Measurements from ENCODE around the gene NHLRC1.

GRCh38 chr6:18072841-18073240 lies 49.6 kb downstream of the NHLRC1 start:
- TF ChIP-seq TAF1 (IDR thresholded peaks at IDR 0.05; ENCODE audit: borderline replicate concordance, low read depth, low read length): no peak
- TF ChIP-seq EP300 (IDR thresholded peaks at IDR 0.05; ENCODE audit: borderline replicate concordance in 1 of 2, low read depth in 1 of 2, low read length in 1 of 2): no peak
- no peak for TF ChIP-seq MAX (IDR thresholded peaks at IDR 0.05; ENCODE audit: low read depth)
- TF ChIP-seq YY1 (IDR thresholded peaks at IDR 0.05; ENCODE audit: low read depth): no peak
- no peak for TF ChIP-seq CTCF (IDR thresholded peaks at IDR 0.05)
- no peak for TF ChIP-seq REST (IDR thresholded peaks at IDR 0.05; ENCODE audit: low read depth, low read length)
- TF ChIP-seq PBX3 (IDR thresholded peaks at IDR 0.05): no peak
- TF ChIP-seq TEAD4 (IDR thresholded peaks at IDR 0.05; ENCODE audit: borderline replicate concordance, insufficient read depth): no peak
- TF ChIP-seq RFX5 (IDR thresholded peaks at IDR 0.05; ENCODE audit: low read length): no peak
- TF ChIP-seq ZBTB33 (IDR thresholded peaks at IDR 0.05; ENCODE audit: borderline replicate concordance, low read depth): no peak
- no peak for TF ChIP-seq POLR2AphosphoS5 (IDR thresholded peaks at IDR 0.05; ENCODE audit: low read depth, low read length)

All from SK-N-SH (cell line).